Activated CD4-positive, alpha-beta memory T cell treated with anti-CD3 and anti-CD28 coated beads for 36 hours (primary cell): Measurements from ENCODE around the gene PCDHGB3. TPM values are rescaled to one million over a fixed set of nuclear protein-coding genes. Genes with fewer than 3 reads are reported as not detected.
"Not testable (repeated sequence)": the region's sequence is repeated elsewhere in the genome, so short reads cannot be mapped to it uniquely, and the experiment has no call there.

ENCODE experiments used
- CTCF ChIA-PET: fragments of 350-600 bp; sonication (Branson Sonifier 250); formaldehyde crosslinking; loops from one replicate; lab custom pipeline; 2021; ENCODE audit warnings: antibody characterized with exemption, inconsistent platforms; lab: Charles Lee
- POLR2A ChIA-PET: fragments of 350-600 bp; sonication (Branson Sonifier 250); formaldehyde crosslinking; loops from one replicate; lab custom pipeline; 2021; ENCODE audit warnings: antibody characterized with exemption; lab: Charles Lee
- DNase-seq: peaks from one replicate; pipeline ENCODE4 v3.0.0-alpha.2; 2020
- H3K27ac Mint-ChIP-seq: one replicate; pipeline ENCODE4 v1.8.0; 2021; ENCODE audit warnings: mixed read lengths
- H3K27me3 Mint-ChIP-seq: one replicate; pipeline ENCODE4 v1.8.0; 2021; ENCODE audit warnings: mixed read lengths
- H3K36me3 Mint-ChIP-seq: one replicate; pipeline ENCODE4 v1.8.0; 2021; ENCODE audit warnings: mixed read lengths
- H3K4me1 Mint-ChIP-seq: one replicate; pipeline ENCODE4 v1.8.0; 2021; ENCODE audit warnings: low read depth, mixed read lengths
- H3K4me3 Mint-ChIP-seq: one replicate; pipeline ENCODE4 v1.8.0; 2021; ENCODE audit warnings: mild to moderate bottlenecking, mixed read lengths
- H3K9me3 Mint-ChIP-seq: one replicate; pipeline ENCODE4 v1.8.0; 2021; ENCODE audit warnings: mixed read lengths
- intact Hi-C: fragments of 100-400 bp; cut with micrococcal nuclease; formaldehyde crosslinking; loops from one replicate; pipeline ENCODE4 v1.15.1; 2023
- total RNA-seq, 2 experiments: library from RNA; stranded (reverse); gene quantifications; one replicate each; pipeline ENCODE4 v1.2.3, GENCODE V29; 2021

PCDHGB3 gene
- total RNA-seq, 2 experiments from 2014 or later, result 0.10 TPM; not detected in 1

GRCh38 chr5:141398608-141399007 lies 28.6 kb downstream of the PCDHGB3 start:
- CTCF ChIA-PET, result interaction anchor here (1.4 to 2.9 kb wide), 5 partner anchors 15 to 165 kb away, joined by 3 to 13 read pairs (median 5); partner anchors contain the start of genes PCDHGA10 and TAF7
- Mint-ChIP-seq H3K4me3 (no peak overlapping the region), H3K9me3 (peaks cover 34% of the 10 kb centered on the region), H3K27ac (no peak overlapping the region), H3K36me3 (peaks cover 31% of the 10 kb centered on the region), H3K4me1 (no peaks in the 10 kb centered on the region), H3K27me3 (peaks cover 52% of the 10 kb centered on the region)
- POLR2A ChIA-PET, result no interaction called here
- intact Hi-C loops, result no loop called here
- DNase-seq, result no peak

GRCh38 chr5:141399555-141400258 lies 29.7 kb downstream of the PCDHGB3 start:
- ChIA-PET CTCF (no interaction called here), POLR2A (no interaction called here)
- no peak overlapping the region for H3K4me3 Mint-ChIP-seq
- DNase-seq, result no peak
- peaks cover 30% of the 10 kb centered on the region for H3K36me3 Mint-ChIP-seq
- intact Hi-C loops, result no loop called here
- H3K4me1 Mint-ChIP-seq, result no peaks in the 10 kb centered on the region
- no peak overlapping the region for H3K27ac Mint-ChIP-seq
- peaks cover 30% of the 10 kb centered on the region for H3K9me3 Mint-ChIP-seq
- H3K27me3 Mint-ChIP-seq, result peaks cover 56% of the 10 kb centered on the region

- no peaks in the 10 kb centered on the region for H3K4me1 Mint-ChIP-seq
- peak; percentile 31 for DNase-seq
Observed at GRCh38 chr5:141402553-141403243, 32.7 kb downstream of the PCDHGB3 start, which contains the start of gene PCDHGA9. TSS of gene PCDHGA9 (plus strand) at chr5:141402778. CDS start at chr5:141402953, 175 bp downstream.

GRCh38 chr5:141403387-141403786 lies 33.3 kb downstream of the PCDHGB3 start:
- POLR2A ChIA-PET, result interaction anchor here (0.6 kb wide), 1 partner anchor 8 kb away, joined by 3 read pairs; no protein-coding TSS in a partner anchor
- peaks cover 2% of the 10 kb centered on the region for H3K4me1 Mint-ChIP-seq
- no peak overlapping the region for H3K4me3 Mint-ChIP-seq
- H3K9me3 Mint-ChIP-seq, result peaks cover 33% of the 10 kb centered on the region
- peaks cover 63% of the 10 kb centered on the region for H3K27me3 Mint-ChIP-seq
- CTCF ChIA-PET, result interaction anchor here (1.0 to 1.5 kb wide), 4 partner anchors 10 to 164 kb away, joined by 3 to 7 read pairs (median 4); partner anchors contain the start of gene PCDHGA10
- no peak for DNase-seq
- H3K36me3 Mint-ChIP-seq, result peaks cover 27% of the 10 kb centered on the region
- intact Hi-C loops, result no loop called here
- H3K27ac Mint-ChIP-seq, result no peak overlapping the region

More at GRCh38 chr5:141402553-141403243, 32.7 kb downstream of the PCDHGB3 start, which contains the start of gene PCDHGA9:
- H3K9me3 Mint-ChIP-seq, result peaks cover 31% of the 10 kb centered on the region
- POLR2A ChIA-PET, result no interaction called here
- peaks cover 57% of the 10 kb centered on the region for H3K27me3 Mint-ChIP-seq
- H3K36me3 Mint-ChIP-seq, result peaks cover 25% of the 10 kb centered on the region
- intact Hi-C loops, result no loop called here
- no peak within 1 kb of the TSS for H3K27ac Mint-ChIP-seq
- CTCF ChIA-PET, result interaction anchor here (1.0 to 1.5 kb wide), 4 partner anchors 10 to 165 kb away, joined by 3 to 7 read pairs (median 4); partner anchors contain the start of gene PCDHGA10
- peak within 1 kb of the TSS; percentile 23 for H3K4me3 Mint-ChIP-seq

GRCh38 chr5:141407790-141408505 lies 37.9 kb downstream of the PCDHGB3 start, which contains the start of gene PCDHGB6:
TSS of gene PCDHGB6 (plus strand) at chr5:141408021. CDS start at chr5:141408203, 182 bp downstream.
- H3K4me1 Mint-ChIP-seq, H3K27ac Mint-ChIP-seq, intact Hi-C loops, POLR2A ChIA-PET: not testable (repeated sequence)
- CTCF ChIA-PET, result interaction anchor here (0.7 to 1.4 kb wide), 6 partner anchors 34 to 156 kb away, joined by 3 to 6 read pairs (median 4); partner anchors contain the start of gene PCDHGA6
- DNase-seq, result peak; percentile 53
- Mint-ChIP-seq H3K9me3 (peaks cover 28% of the 10 kb centered on the region), H3K4me3 (peak within 1 kb of the TSS; percentile 34), H3K36me3 (peaks cover 22% of the 10 kb centered on the region), H3K27me3 (peaks cover 60% of the 10 kb centered on the region)

GRCh38 chr5:141409598-141410306 lies 39.7 kb downstream of the PCDHGB3 start:
- Mint-ChIP-seq H3K36me3 (peaks cover 18% of the 10 kb centered on the region), H3K4me3 (no peak overlapping the region), H3K27ac (no peak overlapping the region), H3K27me3 (peaks cover 59% of the 10 kb centered on the region), H3K9me3 (peaks cover 27% of the 10 kb centered on the region), H3K4me1 (peaks cover 15% of the 10 kb centered on the region)
- intact Hi-C loops, result loop anchor here (5.0 to 10.0 kb wide), 2 partner anchors 45 to 103 kb away; partner anchors contain the start of gene PCDHGA5
- no peak for DNase-seq
- ChIA-PET CTCF (no interaction called here), POLR2A (no interaction called here)

GRCh38 chr5:141411575-141411974 lies 41.5 kb downstream of the PCDHGB3 start:
- POLR2A ChIA-PET, result no interaction called here
- no peak for DNase-seq
- Mint-ChIP-seq H3K9me3 (peaks cover 25% of the 10 kb centered on the region), H3K4me3 (no peak overlapping the region), H3K36me3 (peaks cover 19% of the 10 kb centered on the region), H3K4me1 (peaks cover 18% of the 10 kb centered on the region), H3K27me3 (peaks cover 61% of the 10 kb centered on the region), H3K27ac (no peak overlapping the region)
- intact Hi-C loops, result loop anchor here (5.0 to 10.0 kb wide), 2 partner anchors 47 to 101 kb away; partner anchors contain the start of gene PCDHGA5
- CTCF ChIA-PET, result interaction anchor here (2.4 to 3.2 kb wide), 3 partner anchors 91 to 152 kb away, joined by 10 to 29 read pairs (median 23); partner anchors contain the start of gene TAF7

GRCh38 chr5:141412854-141413539 lies 43.0 kb downstream of the PCDHGB3 start, which contains the start of gene PCDHGA10:
TSS of gene PCDHGA10 (plus strand) at chr5:141412987. CDS start at chr5:141413176, 189 bp downstream.
- Mint-ChIP-seq H3K27me3 (peaks cover 61% of the 10 kb centered on the region), H3K4me3 (peak within 1 kb of the TSS; percentile 66), H3K27ac (no peak within 1 kb of the TSS), H3K9me3 (peaks cover 23% of the 10 kb centered on the region), H3K4me1 (peaks cover 18% of the 10 kb centered on the region), H3K36me3 (peaks cover 25% of the 10 kb centered on the region)
- intact Hi-C loops, result loop anchor here (2.0 to 10.0 kb wide), 4 partner anchors 48 to 146 kb away; partner anchors contain the start of gene PCDHGA5
- peak; percentile 69 for DNase-seq
- POLR2A ChIA-PET, result no interaction called here
- CTCF ChIA-PET, result interaction anchor here (0.6 to 3.3 kb wide), 32 partner anchors 8 to 236 kb away, joined by 3 to 59 read pairs (median 4); partner anchors contain the start of genes PCDHB10, PCDHB8, PCDHGA11 and PCDHGA12

GRCh38 chr5:141413540-141414069 lies 43.6 kb downstream of the PCDHGB3 start:
- intact Hi-C loops, result loop anchor here (2.0 to 10.0 kb wide), 4 partner anchors 49 to 145 kb away; partner anchors contain the start of gene PCDHGA5
- H3K9me3 Mint-ChIP-seq, result peaks cover 27% of the 10 kb centered on the region
- peaks cover 28% of the 10 kb centered on the region for H3K36me3 Mint-ChIP-seq
- POLR2A ChIA-PET, result no interaction called here
- CTCF ChIA-PET, result interaction anchor here (0.6 to 3.3 kb wide), 28 partner anchors 8 to 221 kb away, joined by 3 to 59 read pairs (median 5); partner anchors contain the start of genes PCDHB10, PCDHGA11, PCDHGA12 and PCDHGA6
- H3K4me1 Mint-ChIP-seq, result peaks cover 15% of the 10 kb centered on the region
- no peak for DNase-seq
- H3K27me3 Mint-ChIP-seq, result peaks cover 62% of the 10 kb centered on the region
- H3K4me3 Mint-ChIP-seq, result peak overlapping the region; percentile 66
- H3K27ac Mint-ChIP-seq, result no peak overlapping the region
